PFSK-1 (cell line): ENCODE measurements around the gene TMC1.

Experiments
- FOXP2 ChIP-seq: optimal IDR thresholded peaks from 2 replicates; pipeline ENCODE3; 2011; ENCODE audit warnings: borderline replicate concordance, control low read depth, inconsistent platforms; ENCODE audit not compliant: insufficient read depth; ENCODE audit errors: extremely low read length, extremely low read depth
- POLR2AphosphoS5 ChIP-seq: IDR thresholded peaks from 2 replicates; pipeline ENCODE4 v1.6.1; 2012; ENCODE audit warnings: low read depth, mild to moderate bottlenecking, control low read depth, low read length, moderate library complexity
- REST ChIP-seq, 2 experiments: IDR thresholded peaks; 2 replicates each; pipeline versions ENCODE4 v1.6.1 to v1.8.0; 2011 to 2012; ENCODE audit warnings: low read depth in 2 of 2, low read length in 2 of 2, control low read depth in 1 of 2, inconsistent platforms in 1 of 2, mild to moderate bottlenecking in 1 of 2, moderate library complexity in 1 of 2; ENCODE audit not compliant: insufficient read depth in 1 of 2
- SIN3A ChIP-seq: IDR thresholded peaks from 2 replicates; pipeline ENCODE4 v1.6.1; 2012; ENCODE audit warnings: mild to moderate bottlenecking, low read length, moderate library complexity, borderline replicate concordance; ENCODE audit not compliant: insufficient read depth
- TAF1 ChIP-seq: IDR thresholded peaks from 2 replicates; pipeline ENCODE4 v1.6.1; 2012; ENCODE audit warnings: low read length, control low read depth, borderline replicate concordance; ENCODE audit not compliant: insufficient read depth

TMC1 gene

GRCh38 chr9:72701510-72701909, 180.1 kb downstream of the TMC1 start:
- no peak for TF ChIP-seq SIN3A

- TF ChIP-seq SIN3A (no peak), FOXP2 (no peak), TAF1 (no peak), REST (IDR thresholded peaks at IDR 0.05; ENCODE audit: insufficient read depth in 1 of 2, low read depth in 2 of 2, low read length in 2 of 2) (no peak), POLR2AphosphoS5 (no peak)
Observed at GRCh38 chr9:72703574-72703973, 182.2 kb downstream of the TMC1 start.

GRCh38 chr9:72704688-72705375, 183.4 kb downstream of the TMC1 start:
- no peak for TF ChIP-seq REST (IDR thresholded peaks at IDR 0.05; ENCODE audit: insufficient read depth in 1 of 2, low read depth in 2 of 2, low read length in 2 of 2)
- no peak for TF ChIP-seq FOXP2
- TF ChIP-seq TAF1: no peak
- TF ChIP-seq SIN3A: no peak
- no peak for TF ChIP-seq POLR2AphosphoS5

GRCh38 chr9:72718503-72718902, 197.1 kb downstream of the TMC1 start:
- TF ChIP-seq REST (IDR thresholded peaks at IDR 0.05; ENCODE audit: insufficient read depth in 1 of 2, low read depth in 2 of 2, low read length in 2 of 2): no peak
- TF ChIP-seq SIN3A: no peak
- no peak for TF ChIP-seq TAF1
- no peak for TF ChIP-seq POLR2AphosphoS5
- TF ChIP-seq FOXP2: no peak

DNA sequence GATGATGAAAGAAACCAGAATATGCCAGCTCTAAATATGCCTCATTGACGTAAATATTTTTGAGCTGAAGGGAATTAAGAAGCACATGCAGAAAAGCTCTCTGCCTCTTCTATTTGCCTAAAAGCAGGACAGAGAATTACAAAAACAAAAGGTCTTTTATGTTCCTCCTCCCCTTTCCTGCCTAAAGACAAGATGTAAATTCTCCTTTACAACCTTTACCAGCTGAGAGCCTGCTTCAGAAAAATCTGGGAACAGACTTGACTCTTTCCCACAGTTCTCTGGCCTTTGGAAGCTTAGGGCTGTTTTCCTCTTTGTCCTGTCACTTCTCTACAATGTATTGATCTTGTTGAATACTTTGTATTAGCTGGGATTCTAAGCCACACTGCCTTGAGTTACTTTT, 199.7 kb downstream of the TMC1 start:
- no peak for TF ChIP-seq REST (IDR thresholded peaks at IDR 0.05; ENCODE audit: insufficient read depth in 1 of 2, low read depth in 2 of 2, low read length in 2 of 2)
